Retinal pigment epithelial cell (primary cell): ENCODE results near the gene NEK5.
"Not testable (repeated sequence)": the region's sequence is repeated elsewhere in the genome, so short reads cannot be mapped to it uniquely, and the experiment has no call there.

Source experiments
- DNase-seq: peaks from one replicate; pipeline ENCODE4 v3.0.0-alpha.2; 2010; ENCODE audit warnings: low read depth
- H3K4me3 ChIP-seq: 2 replicates; pipeline ENCODE4 v1.5.1; 2011; ENCODE audit warnings: mild to moderate bottlenecking, low read length, control low read depth, moderate library complexity
- TF ChIP-seq, protein P1 (sequence below): conservative IDR thresholded peaks from 2 replicates; pipeline ENCODE4 v1.5.1; 2011; ENCODE audit warnings: low read depth, low read length, control low read depth, inconsistent platforms

Gene NEK5

DNA sequence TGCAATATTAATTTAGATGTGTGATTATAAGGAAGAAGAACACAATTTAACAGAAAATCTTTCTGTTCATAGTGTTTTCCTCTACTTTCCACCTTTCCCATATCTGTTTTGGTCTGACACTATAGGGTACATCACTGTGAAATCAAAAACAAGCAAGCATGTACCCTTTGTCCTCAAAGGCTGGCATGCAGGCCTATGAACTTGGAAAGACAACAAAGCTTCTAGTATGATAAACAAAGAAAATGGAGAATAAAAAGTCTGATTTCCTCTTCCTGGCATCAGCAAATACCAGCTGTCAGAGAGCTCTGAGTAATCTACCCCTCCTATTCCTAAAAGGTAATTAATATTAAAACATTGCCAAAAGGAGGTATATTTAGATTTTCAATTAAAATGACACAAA, 36.1 kb upstream of the NEK5 start:
- DNase-seq: no peak

DNA sequence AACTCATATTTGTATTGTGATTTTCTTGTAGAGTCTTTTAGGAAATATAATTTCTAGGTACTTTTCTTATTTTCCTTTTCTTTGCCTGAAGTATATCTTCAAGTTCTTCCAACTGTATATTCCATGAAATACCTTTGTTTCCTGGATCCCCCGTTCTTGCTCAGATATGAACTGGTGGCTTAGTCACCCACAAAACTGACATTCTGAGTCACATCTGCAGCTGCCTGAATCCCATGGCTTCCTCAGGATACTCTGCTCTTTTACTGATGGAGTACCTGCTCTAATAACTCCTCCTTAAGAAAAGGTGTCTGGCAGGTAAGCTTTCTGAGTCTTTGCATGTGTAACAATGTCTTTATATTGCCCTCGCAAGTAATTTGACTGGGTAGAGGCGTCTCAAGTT, 35.0 kb upstream of the NEK5 start:
- not testable (repeated sequence) for DNase-seq, H3K4me3 ChIP-seq

More for the DNA sequence above, 36.1 kb upstream of the NEK5 start:
- H3K4me3 ChIP-seq: no peak overlapping the region
- TF ChIP-seq, protein P1, sequence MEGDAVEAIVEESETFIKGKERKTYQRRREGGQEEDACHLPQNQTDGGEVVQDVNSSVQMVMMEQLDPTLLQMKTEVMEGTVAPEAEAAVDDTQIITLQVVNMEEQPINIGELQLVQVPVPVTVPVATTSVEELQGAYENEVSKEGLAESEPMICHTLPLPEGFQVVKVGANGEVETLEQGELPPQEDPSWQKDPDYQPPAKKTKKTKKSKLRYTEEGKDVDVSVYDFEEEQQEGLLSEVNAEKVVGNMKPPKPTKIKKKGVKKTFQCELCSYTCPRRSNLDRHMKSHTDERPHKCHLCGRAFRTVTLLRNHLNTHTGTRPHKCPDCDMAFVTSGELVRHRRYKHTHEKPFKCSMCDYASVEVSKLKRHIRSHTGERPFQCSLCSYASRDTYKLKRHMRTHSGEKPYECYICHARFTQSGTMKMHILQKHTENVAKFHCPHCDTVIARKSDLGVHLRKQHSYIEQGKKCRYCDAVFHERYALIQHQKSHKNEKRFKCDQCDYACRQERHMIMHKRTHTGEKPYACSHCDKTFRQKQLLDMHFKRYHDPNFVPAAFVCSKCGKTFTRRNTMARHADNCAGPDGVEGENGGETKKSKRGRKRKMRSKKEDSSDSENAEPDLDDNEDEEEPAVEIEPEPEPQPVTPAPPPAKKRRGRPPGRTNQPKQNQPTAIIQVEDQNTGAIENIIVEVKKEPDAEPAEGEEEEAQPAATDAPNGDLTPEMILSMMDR: no peak

DNA sequence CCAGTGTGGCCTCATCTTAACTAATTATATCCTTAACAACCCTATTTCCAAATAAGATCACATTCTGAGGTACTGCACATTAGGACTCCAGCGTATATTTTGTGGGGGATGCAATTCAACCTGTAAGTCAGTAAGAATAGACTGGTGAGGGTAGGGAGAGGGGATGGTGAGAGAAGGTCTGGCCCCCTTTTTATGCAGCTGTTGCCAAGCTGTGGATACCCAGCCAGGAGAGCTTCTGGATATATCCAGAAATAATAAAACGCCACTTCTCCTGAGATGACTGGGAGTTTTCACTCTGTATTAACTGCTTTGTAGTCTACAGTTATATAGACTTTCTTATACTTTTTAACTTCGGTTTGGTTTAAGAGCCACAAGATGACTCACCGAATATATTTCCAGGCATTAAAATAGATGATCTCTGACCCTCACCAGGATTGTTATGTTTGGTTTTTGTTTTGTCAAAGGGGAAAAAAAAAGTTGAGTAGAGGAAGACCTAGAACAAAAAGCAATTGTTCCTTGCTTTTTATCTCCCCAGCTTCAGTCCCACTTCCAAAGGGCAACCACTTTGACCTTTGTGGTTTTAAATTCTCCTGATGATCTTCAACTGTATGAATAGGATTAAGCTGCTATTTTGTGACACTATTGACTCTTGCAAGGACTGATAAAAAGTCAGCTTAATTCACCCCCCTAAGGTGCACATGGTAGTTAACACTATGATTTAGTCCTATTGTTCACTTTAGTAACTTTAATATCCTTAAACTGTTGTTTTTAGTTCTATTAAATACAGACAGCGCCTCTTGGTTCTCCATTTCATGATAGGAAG, 33.6 kb upstream of the NEK5 start:
- DNase-seq: peak; percentile 39
- TF ChIP-seq, protein P1: no peak
- no peak overlapping the region for H3K4me3 ChIP-seq

DNA sequence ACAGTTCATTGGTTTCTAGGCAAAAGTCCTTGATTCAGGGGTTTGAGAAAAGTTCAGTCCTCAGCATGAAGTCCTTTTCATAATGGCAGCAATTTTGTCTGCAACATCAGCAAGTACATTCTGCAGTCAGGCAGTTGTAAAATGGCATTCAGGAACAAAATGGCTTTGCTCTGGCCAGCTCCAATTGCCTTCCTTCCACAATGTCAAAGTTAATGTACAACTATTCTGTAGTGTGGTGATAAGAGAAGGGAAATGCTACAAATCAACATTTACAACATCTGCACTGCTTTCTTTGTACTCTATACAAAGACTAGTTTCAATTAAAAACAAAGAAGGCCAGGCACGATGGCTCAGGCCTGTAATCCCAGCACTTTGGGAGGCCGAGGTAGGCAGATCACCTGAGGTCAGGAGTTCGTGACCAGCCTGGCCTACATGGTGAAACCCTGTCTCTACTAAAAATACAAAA, 32.3 kb upstream of the NEK5 start:
- H3K4me3 ChIP-seq: no peak overlapping the region
- DNase-seq: no peak
- TF ChIP-seq, protein P1: no peak

DNA sequence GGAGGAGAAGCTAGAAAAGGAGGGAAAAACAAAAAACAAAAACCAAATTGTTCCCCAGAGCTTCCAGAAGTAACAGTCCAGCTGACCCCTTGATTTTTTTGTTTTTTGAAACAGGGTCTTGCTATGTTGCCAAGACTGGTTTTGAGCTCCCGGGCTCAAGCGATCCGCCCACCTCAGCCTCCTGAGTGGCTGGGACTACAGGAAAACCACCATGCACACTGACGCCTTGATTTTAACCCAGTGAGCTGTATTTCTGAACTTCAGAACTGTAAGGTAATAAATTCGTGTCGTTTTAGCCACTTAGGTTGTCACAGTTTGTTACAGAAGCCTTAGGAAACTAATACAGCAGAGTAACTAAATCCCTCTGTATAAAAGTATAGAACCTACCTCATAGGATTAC, 31.6 kb upstream of the NEK5 start:
- TF ChIP-seq, protein P1: no peak

DNA sequence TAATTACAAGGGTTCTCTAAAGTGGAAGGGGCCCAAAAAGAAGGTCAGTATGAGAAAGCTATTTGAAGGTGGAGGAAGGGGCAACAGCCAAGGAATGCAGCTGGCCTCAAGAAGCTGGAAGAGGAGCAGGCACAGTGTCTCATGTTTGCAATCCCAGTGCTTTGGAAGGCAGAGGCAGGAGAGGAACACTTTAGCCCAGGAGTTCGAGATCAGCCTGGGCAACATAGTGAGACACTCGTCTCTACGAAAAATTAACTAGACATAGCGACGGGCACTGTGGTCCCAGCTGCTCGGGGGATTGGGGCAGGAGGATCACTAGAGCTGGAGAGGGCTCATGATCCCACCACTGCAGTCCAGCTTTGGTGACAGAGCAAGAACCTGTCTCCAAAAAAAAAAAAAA, 31.2 kb upstream of the NEK5 start:
- no peak overlapping the region for H3K4me3 ChIP-seq
- TF ChIP-seq, protein P1: no peak

More for the DNA sequence above, 31.6 kb upstream of the NEK5 start:
- DNase-seq: no peak
- no peak overlapping the region for H3K4me3 ChIP-seq

DNA sequence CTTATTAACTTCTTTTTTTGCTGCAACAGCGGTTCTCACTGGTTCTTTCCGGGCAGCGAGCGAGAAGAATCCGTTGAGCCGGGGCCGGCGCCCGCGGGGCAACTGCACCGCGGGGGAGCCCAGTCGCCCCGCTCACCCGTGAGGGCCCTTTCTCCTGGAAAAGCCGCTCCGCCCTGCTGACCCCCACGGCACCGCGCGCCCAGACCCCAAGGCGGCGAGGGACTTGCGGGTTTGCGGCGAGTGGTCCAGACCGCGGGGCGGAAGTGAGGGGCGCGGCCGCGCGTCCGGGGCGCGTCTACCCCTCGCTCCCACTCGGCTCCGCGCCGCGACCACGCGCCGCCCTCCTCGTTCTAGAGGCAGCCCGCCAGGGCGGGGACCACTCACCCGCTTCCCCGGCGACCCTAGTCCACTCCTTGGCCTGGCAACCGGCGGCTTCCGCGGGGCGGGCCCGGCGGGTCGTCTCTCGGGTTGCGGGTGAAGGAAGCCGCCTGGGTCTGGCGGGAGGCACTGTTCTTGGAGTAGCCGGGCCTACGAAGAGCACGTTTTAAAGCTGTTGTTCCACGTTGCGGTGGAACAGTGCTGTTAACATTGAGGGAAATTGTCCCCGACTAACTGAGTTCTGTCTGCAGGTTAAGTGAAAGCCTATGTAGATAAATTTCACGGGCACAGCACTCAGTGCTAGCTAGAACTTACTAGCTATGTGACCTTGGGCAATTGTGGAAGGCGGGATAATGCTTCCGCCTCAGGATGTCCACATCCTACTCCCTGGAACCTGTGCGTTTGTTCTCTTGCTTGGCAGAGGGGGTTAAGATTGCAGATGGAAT, 30.5 kb upstream of the NEK5 start, which contains the start of gene NEK3:
TSS of gene NEK3 (minus strand) at position 439 of the 824 bp plus-strand sequence. CDS start 3,406 bp downstream, outside the sequence.
- H3K4me3 ChIP-seq: peak within 1 kb of the TSS; percentile 60
- no peak for DNase-seq
- TF ChIP-seq, protein P1: no peak

More for the DNA sequence above, 31.2 kb upstream of the NEK5 start:
- no peak for DNase-seq
